Endodermal cell (in vitro differentiated cells): ENCODE data around the gene PRPF6. TPM values are rescaled to one million over a fixed set of nuclear protein-coding genes. Genes with fewer than 3 reads are reported as not detected.

ENCODE experiments used
- DNase-seq: peaks from one replicate; pipeline ENCODE4 v3.0.0-alpha.2; 2017
- H3K27ac ChIP-seq: 2 replicates; pipeline ENCODE4 v1.5.1; 2013; ENCODE audit warnings: mild to moderate bottlenecking, low read depth, low read length, moderate library complexity
- H3K27me3 ChIP-seq: 2 replicates; pipeline ENCODE4 v1.6.1; 2013; ENCODE audit warnings: mild to moderate bottlenecking, low read length, moderate library complexity; ENCODE audit not compliant: insufficient read depth, control insufficient read depth, poor library complexity, severe bottlenecking
- H3K36me3 ChIP-seq: 2 replicates; pipeline ENCODE4 v1.7.0; 2013; ENCODE audit warnings: mild to moderate bottlenecking, low read length, moderate library complexity; ENCODE audit not compliant: control insufficient read depth, insufficient read depth
- H3K4me1 ChIP-seq: one replicate; pipeline ENCODE4 v1.7.0; 2013; ENCODE audit warnings: low read length; ENCODE audit not compliant: control insufficient read depth, insufficient read depth
- H3K4me3 ChIP-seq: 2 replicates; pipeline ENCODE4 v1.5.1; 2013; ENCODE audit warnings: mild to moderate bottlenecking, low read length, moderate library complexity
- H3K9ac ChIP-seq: 2 replicates; pipeline ENCODE4 v1.6.1; 2013; ENCODE audit warnings: mild to moderate bottlenecking, low read length, moderate library complexity; ENCODE audit not compliant: poor library complexity, severe bottlenecking; ENCODE audit errors: extremely low read depth
- H3K9me3 ChIP-seq: 2 replicates; pipeline ENCODE4 v1.6.1; 2013; ENCODE audit warnings: mild to moderate bottlenecking, low read length, moderate library complexity; ENCODE audit not compliant: control insufficient read depth
- H3K27ac Mint-ChIP-seq: 2 replicates; pipeline ENCODE4 v1.8.0; 2020; ENCODE audit warnings: mixed read lengths
- H3K27me3 Mint-ChIP-seq: 2 replicates; pipeline ENCODE4 v1.8.0; 2021; ENCODE audit warnings: mild to moderate bottlenecking, mixed read lengths; ENCODE audit not compliant: insufficient read depth
- H3K36me3 Mint-ChIP-seq: 2 replicates; pipeline ENCODE4 v1.8.0; 2020; ENCODE audit warnings: low read depth, mixed read lengths
- H3K4me1 Mint-ChIP-seq: 2 replicates; pipeline ENCODE4 v1.8.0; 2020; ENCODE audit warnings: mixed read lengths
- H3K4me3 Mint-ChIP-seq: 2 replicates; pipeline ENCODE4 v1.8.0; 2020; ENCODE audit warnings: mild to moderate bottlenecking, moderate library complexity, mixed read lengths
- H3K9me3 Mint-ChIP-seq: 2 replicates; pipeline ENCODE4 v1.8.0; 2020; ENCODE audit warnings: mild to moderate bottlenecking, mixed read lengths
- CTCF ChIP-seq: fragments of 200-600 bp; sonication (generic); conservative IDR thresholded peaks from 2 replicates; pipeline ENCODE4 v1.5.0; 2021; ENCODE audit warnings: antibody characterized with exemption, mild to moderate bottlenecking
- WGBS, 2 experiments: methylation state at CpG; one replicate each; pipeline versions ENCODE4 v1.1.5 to v1.1.7; 2013; ENCODE audit warnings: missing lambda C conversion rate in 2 of 2, mixed read lengths in 1 of 2; ENCODE audit not compliant: insufficient coverage in 1 of 2, insufficient read length in 1 of 2; 5-methylcytosine and 5-hydroxymethylcytosine counted together
- total RNA-seq, 2 donors: library from RNA; stranded (reverse); fragmentation: NEBNext Ultra II Directional in 1 of 2; extraction: Animal tissue kit (Norgen Biotek cat#: 25700) in 1 of 2; gene quantifications; 2 replicates in 1 of 2; 3 replicates in 1 of 2; pipeline ENCODE4 v1.2.1, GENCODE V29; 2021

The PRPF6 gene
- total RNA-seq, 2 donors from 2014 or later, result 73.3 to 73.9 TPM

- Histone ChIP-seq H3K27ac (no peak overlapping the region), H3K4me3 (peak overlapping the region; percentile 82), H3K36me3 (no peaks in the 10 kb centered on the region), H3K9me3 (no peaks in the 10 kb centered on the region), H3K4me1 (no peaks in the 10 kb centered on the region), H3K9ac (no peak overlapping the region), H3K27me3 (no peaks in the 10 kb centered on the region)
- peaks cover 8% of the 10 kb centered on the region for H3K27me3 Mint-ChIP-seq
- TF ChIP-seq CTCF, result no peak
- no peaks in the 10 kb centered on the region for H3K9me3 Mint-ChIP-seq
- H3K4me1 Mint-ChIP-seq, result peaks cover 14% of the 10 kb centered on the region
- H3K27ac Mint-ChIP-seq, result peak overlapping the region; percentile 52
- 3 to 6% methylated on average over 27 to 51 of the region's 51 CpGs for WGBS, 2 experiments
- peak overlapping the region; percentile 75 for H3K4me3 Mint-ChIP-seq
- H3K36me3 Mint-ChIP-seq, result no peaks in the 10 kb centered on the region
- peak; percentile 75 for DNase-seq
Measured at GRCh38 chr20:64063389-64064144, 82.6 kb downstream of the PRPF6 start.

GRCh38 chr20:64064145-64064698 is 83.3 kb downstream of the PRPF6 start:
- Histone ChIP-seq H3K27ac (no peak overlapping the region), H3K4me1 (no peaks in the 10 kb centered on the region), H3K9ac (no peak overlapping the region), H3K27me3 (no peaks in the 10 kb centered on the region), H3K36me3 (no peaks in the 10 kb centered on the region), H3K4me3 (peak overlapping the region; percentile 82), H3K9me3 (no peaks in the 10 kb centered on the region)
- H3K4me1 Mint-ChIP-seq, result peaks cover 14% of the 10 kb centered on the region
- TF ChIP-seq CTCF, result no peak
- no peak overlapping the region for H3K27ac Mint-ChIP-seq
- peaks cover 8% of the 10 kb centered on the region for H3K27me3 Mint-ChIP-seq
- no peaks in the 10 kb centered on the region for H3K36me3 Mint-ChIP-seq
- WGBS, 2 experiments, result 72 to 80% methylated on average over 1 to 12 of the region's 12 CpGs
- peak overlapping the region; percentile 75 for H3K4me3 Mint-ChIP-seq
- DNase-seq, result no peak
- H3K9me3 Mint-ChIP-seq, result no peaks in the 10 kb centered on the region

- no peaks in the 10 kb centered on the region for H3K36me3 ChIP-seq
- DNase-seq, result no peak
- H3K27ac ChIP-seq, result no peak overlapping the region
- H3K27me3 Mint-ChIP-seq, result peaks cover 3% of the 10 kb centered on the region
- H3K27me3 ChIP-seq, result no peaks in the 10 kb centered on the region
- no peaks in the 10 kb centered on the region for H3K36me3 Mint-ChIP-seq
- no peaks in the 10 kb centered on the region for H3K9me3 Mint-ChIP-seq
- no peak overlapping the region for H3K27ac Mint-ChIP-seq
- no peak overlapping the region for H3K4me3 ChIP-seq
- H3K4me1 ChIP-seq, result no peaks in the 10 kb centered on the region
- no peaks in the 10 kb centered on the region for H3K9me3 ChIP-seq
- no peak for TF ChIP-seq CTCF
- H3K9ac ChIP-seq, result no peak overlapping the region
- H3K4me1 Mint-ChIP-seq, result peaks cover 14% of the 10 kb centered on the region
- 83 to 93% methylated on average over 11 to 27 of the region's 27 CpGs for WGBS, 2 experiments
- no peak overlapping the region for H3K4me3 Mint-ChIP-seq
Measured at GRCh38 chr20:64065062-64065973, 84.4 kb downstream of the PRPF6 start.
